Skeletal muscle tissue (tissue), 4 donors: Measurements from ENCODE around the gene SLC26A4. TPM values are rescaled to one million over a fixed set of nuclear protein-coding genes. Genes with fewer than 3 reads are reported as not detected.
"Not testable (repeated sequence)": the region's sequence is repeated elsewhere in the genome, so short reads cannot be mapped to it uniquely, and the experiment has no call there.

Experiments used
- H3K27ac ChIP-seq: one replicate; pipeline ENCODE4 v1.7.0; 2013; ENCODE audit warnings: mild to moderate bottlenecking, low read depth, low read length, inconsistent platforms
- H3K27me3 ChIP-seq, 3 donors: one replicate each; pipeline ENCODE4 v1.7.0; 2013; ENCODE audit warnings: low read length in 3 of 3; ENCODE audit not compliant: control insufficient read depth in 3 of 3, insufficient read depth in 3 of 3
- H3K36me3 ChIP-seq, 3 donors: one replicate each; pipeline ENCODE4 v1.7.0; 2013; ENCODE audit warnings: low read length in 3 of 3; ENCODE audit not compliant: control insufficient read depth in 3 of 3, insufficient read depth in 3 of 3
- H3K4me1 ChIP-seq, 3 donors: one replicate each; pipeline ENCODE4 v1.7.0; 2013; ENCODE audit warnings: low read length in 3 of 3, mild to moderate bottlenecking in 3 of 3; ENCODE audit not compliant: control insufficient read depth in 3 of 3, insufficient read depth in 3 of 3
- H3K4me3 ChIP-seq, 3 donors: one replicate each; pipeline ENCODE4 v1.7.0; 2013; ENCODE audit warnings: low read length in 3 of 3
- H3K9ac ChIP-seq, 3 donors: one replicate each; pipeline ENCODE4 v1.7.0; 2013; ENCODE audit warnings: low read length in 3 of 3, mild to moderate bottlenecking in 3 of 3, moderate library complexity in 2 of 3, low read depth in 1 of 3
- H3K9me3 ChIP-seq, 3 donors: one replicate each; pipeline ENCODE4 v1.7.0; 2013; ENCODE audit warnings: low read length in 3 of 3; ENCODE audit not compliant: control insufficient read depth in 3 of 3
- total RNA-seq: library from RNA; depleted of rRNA; stranded (reverse); fragments of >200 nt; gene quantifications from one replicate; pipeline ENCODE4 v1.2.3, GENCODE V29; 2014
- donor health status: Osteomylitis.

The SLC26A4 gene
- total RNA-seq, 1 donor from 2014 or later = 0.52 TPM

- H3K4me3 ChIP-seq = no peak overlapping the region
- H3K27me3 ChIP-seq = no peaks in the 10 kb centered on the region
- H3K9me3 ChIP-seq = no peaks in the 10 kb centered on the region
- no peak overlapping the region for H3K27ac ChIP-seq
- H3K4me1 ChIP-seq = no peaks in the 10 kb centered on the region
- H3K9ac ChIP-seq = no peak overlapping the region
- H3K36me3 ChIP-seq = peaks cover 0 to 6% (median 2%) of the 10 kb centered on the region in 3 donors
Measured at GRCh38 chr7:107631588-107632491, 28.8 kb upstream of the SLC26A4 start.

DNA sequence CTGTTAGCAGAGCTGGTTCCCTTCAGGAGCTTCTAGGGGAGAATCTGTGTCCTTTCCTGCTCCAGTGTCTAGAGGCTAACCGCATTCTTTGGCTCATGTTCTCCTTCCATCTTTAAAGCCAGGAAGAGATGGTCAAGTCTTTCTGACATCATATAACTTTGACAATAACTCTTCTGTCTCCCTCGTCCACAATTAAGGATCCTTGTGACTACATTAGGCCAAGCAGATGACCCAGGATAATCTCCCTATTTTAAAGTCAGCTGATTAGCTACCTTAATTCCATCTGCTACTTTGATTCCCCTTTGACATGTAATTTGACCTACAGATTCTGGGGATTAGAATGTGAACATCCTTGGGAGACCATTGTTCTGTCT, 28.1 kb upstream of the SLC26A4 start:
- H3K9ac ChIP-seq = no peak overlapping the region

GRCh38 chr7:107638594-107638993, 22.0 kb upstream of the SLC26A4 start:
- Histone ChIP-seq H3K27me3 (no peaks in the 10 kb centered on the region), H3K9ac (no peak overlapping the region), H3K4me3 (no peak overlapping the region), H3K4me1 (no peaks in the 10 kb centered on the region), H3K36me3 (no peaks in the 10 kb centered on the region), H3K27ac (no peak overlapping the region), H3K9me3 (no peaks in the 10 kb centered on the region)

More for the DNA sequence above, 28.1 kb upstream of the SLC26A4 start:
- Histone ChIP-seq H3K9me3 (no peaks in the 10 kb centered on the region), H3K27ac (no peak overlapping the region), H3K4me3 (no peak overlapping the region), H3K36me3 (peaks cover 0 to 6% (median 2%) of the 10 kb centered on the region in 3 donors), H3K4me1 (no peaks in the 10 kb centered on the region), H3K27me3 (no peaks in the 10 kb centered on the region)

- not testable (repeated sequence) for H3K9me3 ChIP-seq, H3K4me1 ChIP-seq, H3K27me3 ChIP-seq, H3K36me3 ChIP-seq, H3K27ac ChIP-seq, H3K4me3 ChIP-seq, H3K9ac ChIP-seq
Measured at GRCh38 chr7:107639070-107639469, 21.6 kb upstream of the SLC26A4 start.

DNA sequence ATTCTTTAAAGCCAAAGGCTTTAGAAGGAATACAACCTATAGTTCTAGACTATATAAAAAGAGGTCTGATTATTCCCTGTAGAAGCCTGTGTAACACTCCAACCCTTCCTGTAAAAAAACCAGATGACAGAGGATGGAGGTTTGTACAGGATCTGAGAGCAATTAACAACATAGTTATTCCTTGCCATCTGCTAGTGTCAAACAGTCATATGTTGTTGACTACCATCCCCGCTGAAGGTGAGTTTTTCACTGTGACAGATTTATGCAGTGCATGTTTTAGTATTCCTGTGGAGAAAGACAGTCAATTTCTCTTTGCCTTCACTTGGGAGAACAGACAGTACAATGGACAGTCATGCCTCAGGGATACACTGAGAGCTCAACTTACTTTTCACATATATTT, 19.0 kb upstream of the SLC26A4 start:
- H3K9me3 ChIP-seq = no peaks in the 10 kb centered on the region
- no peaks in the 10 kb centered on the region for H3K27me3 ChIP-seq
- H3K36me3 ChIP-seq = no peaks in the 10 kb centered on the region
- H3K4me3 ChIP-seq = no peak overlapping the region
- H3K9ac ChIP-seq = no peak overlapping the region
- H3K4me1 ChIP-seq = no peaks in the 10 kb centered on the region
- H3K27ac ChIP-seq = no peak overlapping the region

DNA sequence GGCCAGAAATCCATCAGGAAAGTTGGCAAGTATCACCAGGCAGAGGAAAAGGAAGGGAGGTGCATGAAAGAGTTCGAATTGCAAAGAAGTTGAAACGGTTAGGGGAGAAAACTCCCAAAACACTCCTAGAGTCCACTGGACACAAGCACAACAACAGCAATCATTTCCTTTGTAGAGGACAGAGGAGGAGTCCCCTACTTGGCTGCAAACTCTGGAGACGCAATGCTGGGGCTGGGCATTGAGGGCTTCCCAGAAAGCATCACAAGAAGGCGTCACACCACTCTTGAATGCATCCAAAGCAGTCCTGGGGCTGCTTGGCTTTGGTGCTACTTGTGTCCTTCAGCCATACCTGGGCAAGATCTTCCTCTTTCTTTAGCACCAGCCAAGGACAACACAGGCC, 18.1 kb upstream of the SLC26A4 start:
- Histone ChIP-seq H3K27me3 (no peaks in the 10 kb centered on the region), H3K36me3 (no peaks in the 10 kb centered on the region), H3K27ac (no peak overlapping the region), H3K9ac (no peak overlapping the region), H3K9me3 (no peaks in the 10 kb centered on the region), H3K4me1 (no peaks in the 10 kb centered on the region), H3K4me3 (no peak overlapping the region)

GRCh38 chr7:107643407-107643806, 17.2 kb upstream of the SLC26A4 start:
- Histone ChIP-seq H3K27ac (no peak overlapping the region), H3K27me3 (no peaks in the 10 kb centered on the region), H3K36me3 (no peaks in the 10 kb centered on the region), H3K4me3 (no peak overlapping the region), H3K9ac (no peak overlapping the region), H3K9me3 (no peaks in the 10 kb centered on the region), H3K4me1 (no peaks in the 10 kb centered on the region)

GRCh38 chr7:107643938-107644308, 16.7 kb upstream of the SLC26A4 start:
- H3K27me3 ChIP-seq = no peaks in the 10 kb centered on the region
- no peaks in the 10 kb centered on the region for H3K4me1 ChIP-seq
- no peak overlapping the region for H3K27ac ChIP-seq
- no peak overlapping the region for H3K4me3 ChIP-seq
- no peaks in the 10 kb centered on the region for H3K9me3 ChIP-seq
- no peak overlapping the region for H3K9ac ChIP-seq
- H3K36me3 ChIP-seq = no peaks in the 10 kb centered on the region

DNA sequence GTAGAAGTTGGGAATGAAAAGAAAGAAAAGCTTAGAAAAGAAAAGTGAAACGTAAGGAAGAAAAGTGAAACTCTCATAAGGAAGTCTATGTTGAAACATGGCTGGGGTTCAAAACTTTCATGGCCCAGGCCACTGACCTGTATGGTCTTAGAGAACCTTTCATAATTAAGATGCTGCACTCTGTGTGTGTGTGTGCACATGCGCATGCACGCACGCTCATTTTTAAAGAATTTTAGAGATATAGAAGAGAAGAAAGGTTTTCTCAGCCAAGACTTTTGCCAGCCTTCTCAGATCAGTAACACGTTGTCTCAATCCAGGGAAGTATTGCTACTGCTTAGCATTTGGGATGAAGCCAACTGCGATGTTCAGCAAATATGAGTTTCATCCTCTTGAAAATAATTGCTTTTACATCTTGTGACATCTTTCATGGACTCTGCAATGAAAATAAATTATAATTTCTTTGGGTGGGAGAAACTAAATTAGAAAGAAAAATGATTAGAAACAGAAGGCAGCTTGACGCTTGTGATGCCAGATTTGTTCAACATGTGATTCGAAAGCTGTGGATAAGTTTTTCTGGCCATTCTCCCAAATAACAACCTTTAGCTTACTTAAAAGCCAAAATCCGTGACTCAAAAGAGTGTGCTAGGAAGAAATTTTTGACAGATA, 16.2 kb upstream of the SLC26A4 start:
- no peak overlapping the region for H3K4me3 ChIP-seq
- no peak overlapping the region for H3K9ac ChIP-seq
- H3K4me1 ChIP-seq = no peaks in the 10 kb centered on the region
- H3K27ac ChIP-seq = no peak overlapping the region
- H3K9me3 ChIP-seq = no peaks in the 10 kb centered on the region
- no peaks in the 10 kb centered on the region for H3K36me3 ChIP-seq
- no peaks in the 10 kb centered on the region for H3K27me3 ChIP-seq

GRCh38 chr7:107652642-107653041, 8.0 kb upstream of the SLC26A4 start:
- no peak overlapping the region for H3K27ac ChIP-seq
- no peaks in the 10 kb centered on the region for H3K36me3 ChIP-seq
- no peak overlapping the region for H3K4me3 ChIP-seq
- no peaks in the 10 kb centered on the region for H3K9me3 ChIP-seq
- peaks cover 0 to 3% (median 0%) of the 10 kb centered on the region in 3 donors for H3K27me3 ChIP-seq
- H3K4me1 ChIP-seq = no peaks in the 10 kb centered on the region
- H3K9ac ChIP-seq = no peak overlapping the region
